Erythroblast (primary cell): ENCODE measurements around the gene TNIP1.

Source experiments
- GATA1 ChIP-seq: IDR thresholded peaks from 2 replicates; pipeline ENCODE4 v1.6.1; 2011; ENCODE audit warnings: low read depth, mild to moderate bottlenecking, control low read depth, low read length, moderate library complexity
- POLR2A ChIP-seq: IDR thresholded peaks from 2 replicates; pipeline ENCODE4 v1.6.1; 2011; ENCODE audit warnings: mild to moderate bottlenecking, low read length

- no peak for TF ChIP-seq POLR2A
- no peak for TF ChIP-seq GATA1
Measured at GRCh38 chr5:151089726-151090125, 8.9 kb upstream of the TNIP1 start.
